ENCODE results near the gene ULK2.

DNA sequence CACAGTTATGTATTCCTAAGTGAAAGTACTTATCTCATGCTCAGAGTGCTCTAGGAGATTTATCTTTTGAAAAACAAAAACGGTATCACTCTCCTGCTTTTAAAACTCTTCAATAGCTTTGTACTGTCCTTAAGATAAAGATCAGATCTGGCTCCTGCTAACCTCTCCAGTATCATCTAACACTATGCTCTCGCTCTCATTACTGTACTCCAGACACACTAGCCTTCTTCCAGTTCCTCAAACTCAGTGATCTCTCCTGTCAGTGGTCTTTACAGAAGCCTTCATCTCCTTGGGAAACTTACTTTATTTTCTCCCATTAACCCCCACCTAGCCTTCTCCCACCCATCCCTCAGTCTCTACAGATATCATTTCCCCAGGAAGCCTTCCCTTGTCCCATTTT, 10.1 kb downstream of the ULK2 start:
- no peak for TF ChIP-seq FOXM1 (IDR thresholded peaks at IDR 0.05; ENCODE audit: borderline replicate concordance)
- TF ChIP-seq ZNF384 (IDR thresholded peaks at IDR 0.05), result no peak

Data from HEK293T (cell line).